ENCODE measurements around the gene HP. TPM values are rescaled to one million over a fixed set of nuclear protein-coding genes. Genes with fewer than 3 reads are reported as not detected.

HP gene
- total RNA-seq, 1 donor from 2014 or later: 137 TPM

DNA sequence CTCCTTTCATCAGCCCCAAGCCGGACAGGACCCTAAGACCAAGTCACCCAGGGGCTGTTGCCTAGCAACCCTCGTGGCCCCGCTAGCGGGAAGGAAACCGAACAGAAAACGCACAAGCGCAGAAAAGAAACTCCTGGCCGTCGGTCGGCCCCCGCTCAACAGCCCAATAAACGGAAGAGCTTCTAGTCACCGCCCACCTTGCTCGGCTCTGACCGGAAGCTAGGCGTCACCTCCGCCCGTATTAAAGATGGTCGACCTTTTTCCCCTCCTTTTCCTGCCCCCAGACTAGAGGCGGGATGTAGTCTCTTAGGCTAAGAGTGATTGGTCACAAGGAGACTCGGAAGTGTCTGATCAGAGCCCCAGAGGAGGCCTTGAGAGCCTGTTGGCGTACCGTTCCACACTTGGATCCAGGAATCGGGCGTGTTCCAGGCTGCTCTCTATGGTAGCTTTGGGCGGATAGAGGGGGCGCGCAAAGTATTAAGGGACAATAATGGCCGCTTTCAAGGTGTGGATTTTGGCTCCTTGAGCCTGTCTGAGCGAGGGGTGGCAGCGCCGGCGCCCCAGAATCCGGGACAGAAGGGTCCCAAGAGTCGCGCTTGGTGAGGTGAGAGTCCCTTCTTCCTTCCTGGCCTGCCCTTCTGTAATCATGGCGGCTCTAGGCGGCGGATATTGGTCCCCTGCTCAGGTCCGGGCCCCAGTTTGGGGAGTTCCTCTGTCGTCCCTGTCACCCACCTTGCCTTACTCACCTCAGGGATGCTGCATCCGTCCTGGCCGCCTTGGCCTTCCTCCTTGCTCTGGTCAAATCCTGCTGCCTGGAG lies 39.4 kb downstream of the HP start, which contains the start of the genes DHX38 and TXNL4B:
TSS of gene DHX38 (plus strand) at position 400 of the 818 bp plus-strand sequence. CDS start 2,311 bp downstream, outside the sequence.
TSS of gene TXNL4B (minus strand) at position 173 of the 818 bp plus-strand sequence. CDS start 2,871 bp downstream, outside the sequence.
- Histone ChIP-seq H3K4me1 (peaks cover 12 to 25% of the 10 kb centered on the region in 2 donors), H3K4me3 (peak within 1 kb of the TSS; percentile 75 to 87), H3K9me3 (no peaks in the 10 kb centered on the region), H3K27ac (peak within 1 kb of the TSS; percentile 84 to 92), H3K36me3 (peaks cover 29 to 43% of the 10 kb centered on the region in 2 donors), H3K27me3 (no peaks in the 10 kb centered on the region)
- intact Hi-C loops (cut with DNase I): loop anchor here (1.0 to 10.0 kb wide), 4 partner anchors 85 to 609 kb away; partner anchors contain the start of genes DHODH and PHLPP2
- TF ChIP-seq, protein P1, sequence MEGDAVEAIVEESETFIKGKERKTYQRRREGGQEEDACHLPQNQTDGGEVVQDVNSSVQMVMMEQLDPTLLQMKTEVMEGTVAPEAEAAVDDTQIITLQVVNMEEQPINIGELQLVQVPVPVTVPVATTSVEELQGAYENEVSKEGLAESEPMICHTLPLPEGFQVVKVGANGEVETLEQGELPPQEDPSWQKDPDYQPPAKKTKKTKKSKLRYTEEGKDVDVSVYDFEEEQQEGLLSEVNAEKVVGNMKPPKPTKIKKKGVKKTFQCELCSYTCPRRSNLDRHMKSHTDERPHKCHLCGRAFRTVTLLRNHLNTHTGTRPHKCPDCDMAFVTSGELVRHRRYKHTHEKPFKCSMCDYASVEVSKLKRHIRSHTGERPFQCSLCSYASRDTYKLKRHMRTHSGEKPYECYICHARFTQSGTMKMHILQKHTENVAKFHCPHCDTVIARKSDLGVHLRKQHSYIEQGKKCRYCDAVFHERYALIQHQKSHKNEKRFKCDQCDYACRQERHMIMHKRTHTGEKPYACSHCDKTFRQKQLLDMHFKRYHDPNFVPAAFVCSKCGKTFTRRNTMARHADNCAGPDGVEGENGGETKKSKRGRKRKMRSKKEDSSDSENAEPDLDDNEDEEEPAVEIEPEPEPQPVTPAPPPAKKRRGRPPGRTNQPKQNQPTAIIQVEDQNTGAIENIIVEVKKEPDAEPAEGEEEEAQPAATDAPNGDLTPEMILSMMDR (IDR thresholded peaks at IDR 0.05): no peak
- peak; percentile 88 to 97 for DNase-seq (ENCODE audit: low spot score in 2 of 2)

DNA sequence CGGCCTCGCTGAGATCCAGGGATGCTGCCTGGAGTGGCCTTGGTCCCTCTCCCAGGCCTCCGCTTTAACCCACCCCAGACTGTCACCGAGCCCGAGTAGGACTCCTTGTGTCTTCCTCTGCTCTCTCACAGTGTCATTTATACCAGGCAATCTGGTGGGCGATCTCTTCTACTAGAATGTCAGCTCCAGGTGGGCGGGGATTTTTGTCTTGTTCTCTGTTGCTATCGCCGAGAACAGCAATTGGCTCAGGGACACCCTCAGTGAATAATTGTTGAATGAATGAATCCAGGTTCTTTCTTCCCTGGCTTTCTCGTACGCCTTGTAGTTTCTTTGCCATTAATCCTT lies 39.9 kb downstream of the HP start:
- H3K9me3 ChIP-seq: no peaks in the 10 kb centered on the region
- TF ChIP-seq, protein P1 (IDR thresholded peaks at IDR 0.05): no peak
- H3K27ac ChIP-seq: peak overlapping the region; percentile 84 to 92
- H3K27me3 ChIP-seq: no peaks in the 10 kb centered on the region
- DNase-seq (ENCODE audit: low spot score in 2 of 2): no peak
- H3K36me3 ChIP-seq: peaks cover 29 to 43% of the 10 kb centered on the region in 2 donors
- H3K4me1 ChIP-seq: peaks cover 12 to 25% of the 10 kb centered on the region in 2 donors
- intact Hi-C loops (cut with DNase I): loop anchor here (5.0 to 10.0 kb wide), 2 partner anchors 369 to 527 kb away; partner anchors contain the start of gene PHLPP2
- peak overlapping the region; percentile 75 to 87 for H3K4me3 ChIP-seq

DNA sequence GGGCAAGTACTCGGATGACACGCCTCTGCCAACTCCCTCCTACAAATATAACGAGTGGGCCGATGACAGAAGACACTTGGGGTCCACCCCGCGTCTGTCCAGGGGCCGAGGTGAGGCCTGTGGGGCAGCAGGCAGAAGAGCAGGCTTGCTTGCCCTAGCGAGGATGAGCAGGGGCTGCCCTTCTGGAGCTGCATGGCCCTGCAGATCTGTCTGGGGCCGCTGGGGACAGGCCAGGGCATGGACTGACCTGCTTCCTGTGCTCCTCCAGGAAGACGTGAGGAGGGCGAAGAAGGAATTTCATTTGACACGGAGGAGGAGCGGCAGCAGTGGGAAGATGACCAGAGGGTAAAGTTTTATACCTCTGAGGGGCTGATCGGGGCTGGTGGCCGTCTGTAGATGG lies 44.6 kb downstream of the HP start:
- no peaks in the 10 kb centered on the region for H3K27me3 ChIP-seq
- intact Hi-C loops (cut with DNase I): loop anchor here (2.0 to 10.0 kb wide), 2 partner anchors 32 to 374 kb away; partner anchors contain the start of gene PHLPP2
- H3K4me1 ChIP-seq: peaks cover 9 to 11% of the 10 kb centered on the region in 2 donors
- H3K27ac ChIP-seq: no peak overlapping the region
- H3K36me3 ChIP-seq: peaks cover 74 to 79% of the 10 kb centered on the region in 2 donors
- no peak overlapping the region for H3K4me3 ChIP-seq
- no peaks in the 10 kb centered on the region for H3K9me3 ChIP-seq
- TF ChIP-seq, protein P1 (IDR thresholded peaks at IDR 0.05): no peak
- no peak for DNase-seq (ENCODE audit: low spot score in 2 of 2)

DNA sequence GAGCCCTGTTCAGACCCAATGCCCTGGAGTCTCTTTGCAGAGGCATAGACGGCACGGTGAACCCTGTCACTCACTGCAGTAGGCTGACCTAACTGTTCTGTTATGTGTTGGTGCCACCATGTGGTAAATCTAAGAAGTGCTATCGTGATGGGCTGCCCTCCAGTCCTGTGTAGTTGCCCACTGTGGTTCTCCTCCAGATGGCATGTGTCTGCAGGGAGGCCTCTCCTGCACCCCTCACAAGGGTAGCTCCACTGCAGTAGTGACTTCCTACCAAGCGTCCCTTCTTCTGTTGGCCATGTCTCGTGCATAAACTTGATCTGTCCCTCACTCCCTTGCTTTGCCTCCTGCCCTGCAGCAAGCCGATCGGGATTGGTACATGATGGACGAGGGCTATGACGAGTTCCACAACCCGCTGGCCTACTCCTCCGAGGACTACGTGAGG lies 45.1 kb downstream of the HP start:
- Histone ChIP-seq H3K27me3 (no peaks in the 10 kb centered on the region), H3K9me3 (no peaks in the 10 kb centered on the region), H3K27ac (no peak overlapping the region), H3K36me3 (peaks cover 79 to 84% of the 10 kb centered on the region in 2 donors), H3K4me3 (no peak overlapping the region), H3K4me1 (peaks cover 8 to 10% of the 10 kb centered on the region in 2 donors)
- TF ChIP-seq, protein P1 (IDR thresholded peaks at IDR 0.05): peak in 2 of 3 experiments; percentile 34 to 43
- no peak for DNase-seq (ENCODE audit: low spot score in 2 of 2)
- intact Hi-C loops (cut with DNase I): loop anchor here (2.0 to 10.0 kb wide), 2 partner anchors 33 to 375 kb away; partner anchors contain the start of gene PHLPP2

DNA sequence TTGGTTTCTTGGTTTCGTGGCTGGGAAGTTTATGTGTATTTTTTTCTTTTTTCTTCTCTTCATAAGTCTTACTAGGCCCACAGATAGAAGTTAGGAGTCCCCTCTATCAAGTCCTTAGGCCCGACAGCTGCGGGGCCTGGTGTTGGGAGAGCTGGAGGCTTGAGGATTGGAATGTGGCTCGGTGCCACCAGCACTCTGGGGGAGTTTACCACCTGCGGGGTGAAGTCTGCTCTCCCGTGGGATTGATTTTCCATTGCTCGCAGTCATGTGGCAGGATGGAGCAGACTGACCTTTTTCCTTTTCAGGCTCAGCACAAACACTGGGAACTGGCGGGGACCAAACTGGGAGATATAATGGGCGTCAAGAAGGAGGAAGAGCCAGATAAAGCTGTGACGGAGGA lies 46.9 kb downstream of the HP start:
- DNase-seq (ENCODE audit: low spot score in 2 of 2): no peak
- Histone ChIP-seq H3K36me3 (peaks cover 95 to 100% of the 10 kb centered on the region in 2 donors), H3K4me1 (no peaks in the 10 kb centered on the region), H3K9me3 (no peaks in the 10 kb centered on the region), H3K27me3 (no peaks in the 10 kb centered on the region), H3K4me3 (no peak overlapping the region), H3K27ac (no peak overlapping the region)
- TF ChIP-seq, protein P1 (IDR thresholded peaks at IDR 0.05): no peak
- intact Hi-C loops (cut with DNase I): no loop called here
